Activated CD4-positive, alpha-beta T cell treated with anti-CD3 and anti-CD28 coated beads, Interleukin-2, amount 50 U/mL, for 24 hours (primary cell): ENCODE data around the gene CDC42EP3.

ENCODE experiments used
- DNase-seq, 2 donors: peaks; one replicate each; pipeline ENCODE4 v3.0.0-alpha.2; 2020; ENCODE audit warnings: low read depth in 1 of 2, low spot score in 1 of 2

Gene CDC42EP3

GRCh38 chr2:37619959-37620300 lies 51.5 kb downstream of the CDC42EP3 start:
- no peak for DNase-seq

GRCh38 chr2:37619230-37619958 lies 52.0 kb downstream of the CDC42EP3 start:
- DNase-seq: no peak

GRCh38 chr2:37618326-37618725 lies 53.1 kb downstream of the CDC42EP3 start:
- no peak for DNase-seq

- DNase-seq: no peak
These were observed 54.1 kb downstream of the CDC42EP3 start for GRCh38 chr2:37617119-37617892.

- DNase-seq: no peak
These were observed 54.8 kb downstream of the CDC42EP3 start for GRCh38 chr2:37616677-37617005.

- DNase-seq: no peak
These were observed 55.4 kb downstream of the CDC42EP3 start for GRCh38 chr2:37615804-37616676.

GRCh38 chr2:37614061-37614738 lies 57.2 kb downstream of the CDC42EP3 start:
- no peak for DNase-seq

GRCh38 chr2:37612382-37612781 lies 59.1 kb downstream of the CDC42EP3 start:
- no peak for DNase-seq

- no peak for DNase-seq
These were observed 60.7 kb downstream of the CDC42EP3 start for GRCh38 chr2:37610638-37611289.

- no peak for DNase-seq
These were observed 61.7 kb downstream of the CDC42EP3 start for GRCh38 chr2:37609782-37610181.

GRCh38 chr2:37604716-37605115 lies 66.7 kb downstream of the CDC42EP3 start:
- DNase-seq: no peak

- DNase-seq: no peak
These were observed 68.7 kb downstream of the CDC42EP3 start for GRCh38 chr2:37602702-37603101.

- no peak for DNase-seq
These were observed 69.4 kb downstream of the CDC42EP3 start for GRCh38 chr2:37602040-37602439.

- DNase-seq: no peak
These were observed 69.9 kb downstream of the CDC42EP3 start for GRCh38 chr2:37601569-37601968.

- DNase-seq: no peak
These were observed 70.7 kb downstream of the CDC42EP3 start for GRCh38 chr2:37600735-37601134.

- DNase-seq: no peak
These were observed 71.5 kb downstream of the CDC42EP3 start for GRCh38 chr2:37599688-37600525.

GRCh38 chr2:37593694-37594093 lies 77.7 kb downstream of the CDC42EP3 start:
- DNase-seq: no peak

- no peak for DNase-seq
These were observed 78.4 kb downstream of the CDC42EP3 start for GRCh38 chr2:37593024-37593423.
